Panc1 (cell line): ENCODE measurements around the gene FIBCD1. TPM values are rescaled to one million over a fixed set of nuclear protein-coding genes. Genes with fewer than 3 reads are reported as not detected.
A peak's percentile ranks its signal among the peaks of the same experiment; 100 is the strongest.

Experiments
- ATAC-seq: fragments of 200-7000 bp; cut with Tn5 transposase; 2 replicates; pipeline ENCODE4 v1.9.1; 2020; ENCODE audit warnings: mild to moderate bottlenecking, moderate library complexity
- BruUV-seq: library from RNA; stranded (reverse); fragments of 400-500 nt; replicated peaks from 2 replicates; lab custom pipeline; 2021; lab: Mats Ljungman, UMichigan
- CTCF ChIA-PET: fragments of 300-600 bp; sonication (Branson Sonifier 250); formaldehyde crosslinking; loops from one replicate; lab custom pipeline; 2022; ENCODE audit warnings: antibody characterized with exemption; lab: Charles Lee
- POLR2A ChIA-PET: fragments of 300-600 bp; sonication (Branson Sonifier 250); formaldehyde crosslinking; loops from one replicate; lab custom pipeline; 2022; ENCODE audit warnings: antibody characterized with exemption; lab: Charles Lee
- DNase-seq: peaks from one replicate; pipeline ENCODE4 v3.0.0-alpha.2; 2010; ENCODE audit warnings: low read depth, low spot score
- H3K27ac ChIP-seq: 2 replicates; pipeline ENCODE4 v1.5.1; 2011; ENCODE audit warnings: mild to moderate bottlenecking, low read length, inconsistent platforms
- H3K27me3 ChIP-seq: fragments of 200-500 bp; sonication (Bioruptor generic); 2 replicates; pipeline ENCODE4 v1.6.0; 2014; ENCODE audit warnings: low read length, inconsistent platforms; ENCODE audit not compliant: control insufficient read depth, insufficient read depth
- H3K36me3 ChIP-seq: fragments of 200-500 bp; sonication (Bioruptor generic); 2 replicates; pipeline ENCODE4 v1.5.1; 2014; ENCODE audit warnings: inconsistent platforms, mild to moderate bottlenecking, low read length, moderate library complexity; ENCODE audit not compliant: control insufficient read depth, insufficient read depth
- H3K4me1 ChIP-seq: 2 replicates; pipeline ENCODE4 v1.5.1; 2011; ENCODE audit warnings: inconsistent platforms, mild to moderate bottlenecking, low read length, moderate library complexity; ENCODE audit not compliant: control insufficient read depth, insufficient read depth
- H3K4me3 ChIP-seq, 2 experiments: 2 replicates each; pipeline ENCODE4 v1.5.1; 2011 to 2012; ENCODE audit warnings: low read depth in 2 of 2, low read length in 2 of 2, mild to moderate bottlenecking in 2 of 2, inconsistent platforms in 1 of 2, moderate library complexity in 1 of 2
- H3K9me3 ChIP-seq: fragments of 200-500 bp; sonication (Bioruptor generic); 2 replicates; pipeline ENCODE4 v1.5.1; 2014; ENCODE audit warnings: low read depth, mild to moderate bottlenecking, inconsistent platforms, low read length, moderate library complexity; ENCODE audit not compliant: control insufficient read depth, insufficient read depth
- CTCF ChIP-seq: fragments of 450-650 bp; IDR thresholded peaks from 2 replicates; pipeline ENCODE4 v1.5.1; 2017; ENCODE audit warnings: mild to moderate bottlenecking
- POLR2AphosphoS5 ChIP-seq: IDR thresholded peaks from 2 replicates; pipeline ENCODE4 v1.6.1; 2012; ENCODE audit warnings: mild to moderate bottlenecking, low read depth, low read length, moderate library complexity
- REST ChIP-seq, 2 experiments: IDR thresholded peaks; 2 replicates each; pipeline ENCODE4 v1.6.1; 2011 to 2012; ENCODE audit warnings: low read depth in 2 of 2, control low read depth in 1 of 2, low read length in 1 of 2, mild to moderate bottlenecking in 1 of 2, moderate library complexity in 1 of 2; ENCODE audit not compliant: insufficient read depth in 1 of 2
- SIN3A ChIP-seq: IDR thresholded peaks from 2 replicates; pipeline ENCODE4 v1.6.1; 2012; ENCODE audit warnings: low read depth, mild to moderate bottlenecking, low read length, moderate library complexity, borderline replicate concordance; ENCODE audit not compliant: insufficient read depth
- TCF7L2 ChIP-seq: IDR thresholded peaks from 2 replicates; pipeline ENCODE4 v1.6.1; 2011; ENCODE audit warnings: mild to moderate bottlenecking, low read depth, low read length, inconsistent platforms
- in situ Hi-C: cut with HindIII; loops from 2 replicates; pipeline ENCODE4 v1.10.0; 2016; ENCODE audit warnings: low sequenced_read_pairs, low pct_unique_long_range_greater_than_20kb
- intact Hi-C: fragments of 100-400 bp; cut with micrococcal nuclease; formaldehyde crosslinking; loops from one replicate; pipeline ENCODE4 v1.10.0; 2022; ENCODE audit not compliant: unreplicated experiment
- total RNA-seq: library from RNA; stranded (reverse); gene quantifications from one replicate; pipeline ENCODE4 v1.2.1, GENCODE V29; 2021; ENCODE audit not compliant: unreplicated experiment

Gene FIBCD1
- total RNA-seq, 1 experiment from 2014 or later, result 16.3 TPM

- ChIA-PET POLR2A (no interaction called here), CTCF (no interaction called here)
- in situ Hi-C loops (no loop called here), intact Hi-C loops (loop anchor here (10.0 kb wide), 1 partner anchor 50 kb away; the partner anchor contains the start of gene QRFP)
- Histone ChIP-seq H3K4me1 (no peaks in the 10 kb centered on the region; the same call in 1 of the 2 replicates), H3K36me3 (no peaks in the 10 kb centered on the region), H3K27me3 (no peaks in the 10 kb centered on the region), H3K9me3 (no peaks in the 10 kb centered on the region), H3K4me3 (no peak overlapping the region), H3K27ac (no peak overlapping the region)
- no peak for TF ChIP-seq POLR2AphosphoS5
- peak in 1 of 2 experiments; percentile 65; a peak in 2 of 4 replicates for TF ChIP-seq REST (IDR thresholded peaks at IDR 0.05; ENCODE audit: insufficient read depth in 1 of 2, low read depth in 2 of 2, low read length in 1 of 2)
- ATAC-seq, result no peak
- no peak for DNase-seq
- no TSS peak for BruUV-seq
These were observed 5.5 kb upstream of the FIBCD1 start for GRCh38 chr9:130944510-130945058.

- intact Hi-C loops, result loop anchor here (10.0 kb wide), 1 partner anchor 49 kb away; the partner anchor contains the start of gene QRFP
- Histone ChIP-seq H3K36me3 (no peaks in the 10 kb centered on the region), H3K27ac (no peak overlapping the region), H3K9me3 (no peaks in the 10 kb centered on the region), H3K27me3 (no peaks in the 10 kb centered on the region), H3K4me1 (no peaks in the 10 kb centered on the region; the same call in 1 of the 2 replicates), H3K4me3 (no peak overlapping the region)
- CTCF ChIA-PET, result no interaction called here
- POLR2A ChIA-PET, result interaction anchor here (0.6 kb wide), 1 partner anchor 12 kb away, joined by 3 read pairs; no protein-coding TSS in a partner anchor
- ATAC-seq (no peak), DNase-seq (no peak)
- TF ChIP-seq REST (IDR thresholded peaks at IDR 0.05; ENCODE audit: insufficient read depth in 1 of 2, low read depth in 2 of 2, low read length in 1 of 2) (no peak), TCF7L2 (no peak), POLR2AphosphoS5 (no peak), CTCF (no peak), SIN3A (no peak)
- in situ Hi-C loops, result no loop called here
- no TSS peak for BruUV-seq
These were observed 4.7 kb upstream of the FIBCD1 start for GRCh38 chr9:130943777-130944176.
